Measurements from ENCODE around the gene ADAM10.

The ADAM10 gene

GRCh38 chr15:58703610-58704009 lies 45.9 kb downstream of the ADAM10 start:
- Histone ChIP-seq H3K4me2 (ENCODE audit: low read depth, low read length, poor library complexity, severe bottlenecking) (no peak overlapping the region), H3K9me2 (replicated peaks; ENCODE audit: low read depth, low read length) (no peaks in the 10 kb centered on the region), H3K9ac (ENCODE audit: low read depth, low read length, poor library complexity, severe bottlenecking) (no peak overlapping the region), H3K27me3 (ENCODE audit: insufficient read depth, low read length, poor library complexity, severe bottlenecking) (no peaks in the 10 kb centered on the region), H3K36me3 (ENCODE audit: insufficient read depth, low read length) (peaks cover 53% of the 10 kb centered on the region), H3K4me3 (ENCODE audit: low read length, poor library complexity, severe bottlenecking) (no peak overlapping the region), H3K9me3 (ENCODE audit: insufficient read depth, low read depth, low read length) (peaks cover 5% of the 10 kb centered on the region; the same call in 1 of the 2 replicates), H3K4me1 (ENCODE audit: insufficient read depth, low read length, poor library complexity, severe bottlenecking) (peaks cover 20% of the 10 kb centered on the region), H4K20me1 (ENCODE audit: insufficient read depth, low read length, poor library complexity, severe bottlenecking) (peaks cover 64% of the 10 kb centered on the region), H3F3A (ENCODE audit: low read depth) (peaks cover 9% of the 10 kb centered on the region; the same call in 1 of the 2 replicates), H2AFZ (ENCODE audit: low read length) (no peak overlapping the region), H3K79me2 (ENCODE audit: insufficient read depth, low read length) (peaks cover 99% of the 10 kb centered on the region)
- TF ChIP-seq EZH2phosphoT487 (IDR thresholded peaks at IDR 0.05; ENCODE audit: borderline replicate concordance) = no peak

GRCh38 chr15:58702233-58702632 lies 47.3 kb downstream of the ADAM10 start:
- Histone ChIP-seq H3K4me3 (ENCODE audit: low read length, poor library complexity, severe bottlenecking) (no peak overlapping the region), H3K4me2 (ENCODE audit: low read depth, low read length, poor library complexity, severe bottlenecking) (no peak overlapping the region), H3K9ac (ENCODE audit: low read depth, low read length, poor library complexity, severe bottlenecking) (no peak overlapping the region), H3K79me2 (ENCODE audit: insufficient read depth, low read length) (peaks cover 99% of the 10 kb centered on the region), H3K9me3 (ENCODE audit: insufficient read depth, low read depth, low read length) (peaks cover 8% of the 10 kb centered on the region; the same call in 1 of the 2 replicates), H3K9me2 (replicated peaks; ENCODE audit: low read depth, low read length) (no peaks in the 10 kb centered on the region), H3F3A (ENCODE audit: low read depth) (peaks cover 9% of the 10 kb centered on the region; the same call in 1 of the 2 replicates), H2AFZ (ENCODE audit: low read length) (no peak overlapping the region), H3K36me3 (ENCODE audit: insufficient read depth, low read length) (peaks cover 56% of the 10 kb centered on the region), H3K27me3 (ENCODE audit: insufficient read depth, low read length, poor library complexity, severe bottlenecking) (no peaks in the 10 kb centered on the region), H3K4me1 (ENCODE audit: insufficient read depth, low read length, poor library complexity, severe bottlenecking) (peaks cover 25% of the 10 kb centered on the region), H4K20me1 (ENCODE audit: insufficient read depth, low read length, poor library complexity, severe bottlenecking) (peaks cover 63% of the 10 kb centered on the region)
- TF ChIP-seq EZH2phosphoT487 (IDR thresholded peaks at IDR 0.05; ENCODE audit: borderline replicate concordance) (no peak), CTCF (conservative IDR thresholded peaks at IDR 0.05; ENCODE audit: low read length) (no peak)

- peaks cover 71% of the 10 kb centered on the region for H4K20me1 ChIP-seq (ENCODE audit: insufficient read depth, low read length, poor library complexity, severe bottlenecking)
Observed at GRCh38 chr15:58701376-58701775, 48.1 kb downstream of the ADAM10 start.

More at GRCh38 chr15:58701376-58701775, 48.1 kb downstream of the ADAM10 start:
- Histone ChIP-seq H3K9ac (ENCODE audit: low read depth, low read length, poor library complexity, severe bottlenecking) (no peak overlapping the region), H3K27me3 (ENCODE audit: insufficient read depth, low read length, poor library complexity, severe bottlenecking) (no peaks in the 10 kb centered on the region), H3K79me2 (ENCODE audit: insufficient read depth, low read length) (peaks cover 100% of the 10 kb centered on the region), H3F3A (ENCODE audit: low read depth) (peaks cover 9% of the 10 kb centered on the region; the same call in 1 of the 2 replicates), H3K9me2 (replicated peaks; ENCODE audit: low read depth, low read length) (no peaks in the 10 kb centered on the region), H3K9me3 (ENCODE audit: insufficient read depth, low read depth, low read length) (peaks cover 8% of the 10 kb centered on the region; the same call in 1 of the 2 replicates), H3K4me1 (ENCODE audit: insufficient read depth, low read length, poor library complexity, severe bottlenecking) (peaks cover 29% of the 10 kb centered on the region), H3K4me3 (ENCODE audit: low read length, poor library complexity, severe bottlenecking) (no peak overlapping the region), H3K4me2 (ENCODE audit: low read depth, low read length, poor library complexity, severe bottlenecking) (no peak overlapping the region), H3K36me3 (ENCODE audit: insufficient read depth, low read length) (peaks cover 53% of the 10 kb centered on the region), H2AFZ (ENCODE audit: low read length) (no peak overlapping the region)
- TF ChIP-seq CTCF (conservative IDR thresholded peaks at IDR 0.05; ENCODE audit: low read length) = no peak
- no peak for TF ChIP-seq EZH2phosphoT487 (IDR thresholded peaks at IDR 0.05; ENCODE audit: borderline replicate concordance)

All from Loucy (cell line).